Aorta (tissue), 5 donors: ENCODE measurements around the gene SNX10. TPM values are rescaled to one million over a fixed set of nuclear protein-coding genes. Genes with fewer than 3 reads are reported as not detected.

Source experiments
- ATAC-seq: fragments of 200-7000 bp; cut with Tn5 transposase; one replicate; pipeline ENCODE4 v1.9.1; 2022; ENCODE audit warnings: moderate library complexity; ENCODE audit not compliant: low FRiP score
- DNase-seq, 2 donors: peaks; one replicate each; pipeline ENCODE4 v3.0.0-alpha.2; 2020
- H3K27ac ChIP-seq, 2 donors: one replicate each; pipeline ENCODE4 v1.5.1; 2013; ENCODE audit warnings: low read length in 2 of 2, mild to moderate bottlenecking in 2 of 2, moderate library complexity in 2 of 2, control low read depth in 1 of 2, inconsistent platforms in 1 of 2, low read depth in 1 of 2
- H3K27me3 ChIP-seq, 2 donors: one replicate each; pipeline ENCODE4 v1.6.1; 2013; ENCODE audit warnings: control low read depth in 1 of 2, low read length in 1 of 2, mild to moderate bottlenecking in 1 of 2, moderate library complexity in 1 of 2; ENCODE audit not compliant: insufficient read depth in 2 of 2, control insufficient read depth in 1 of 2
- H3K36me3 ChIP-seq, 2 donors: one replicate each; pipeline ENCODE4 v1.6.1; 2013; ENCODE audit warnings: control low read depth in 1 of 2, low read length in 1 of 2, mild to moderate bottlenecking in 1 of 2; ENCODE audit not compliant: insufficient read depth in 2 of 2, control insufficient read depth in 1 of 2
- H3K4me1 ChIP-seq, 2 donors: one replicate each; pipeline ENCODE4 v1.6.1; 2013; ENCODE audit warnings: low read length in 2 of 2, control low read depth in 1 of 2, mild to moderate bottlenecking in 1 of 2, moderate library complexity in 1 of 2; ENCODE audit not compliant: insufficient read depth in 2 of 2, control insufficient read depth in 1 of 2
- H3K4me3 ChIP-seq, 2 donors: one replicate each; pipeline ENCODE4 v1.5.1; 2013; ENCODE audit warnings: low read length in 2 of 2, control low read depth in 1 of 2, mild to moderate bottlenecking in 1 of 2
- H3K9me3 ChIP-seq: one replicate; pipeline ENCODE4 v1.6.1; 2013; ENCODE audit warnings: mild to moderate bottlenecking, low read length; ENCODE audit not compliant: control insufficient read depth
- WGBS, 2 donors: extraction: QIAGEN DNeasy Blood & Tissue Kit; methylation state at CpG; one replicate each; pipeline ENCODE4 v1.1.7; 2013; 5-methylcytosine and 5-hydroxymethylcytosine counted together
- intact Hi-C, 2 donors: fragments of 100-400 bp; cut with DNase I; formaldehyde crosslinking; loops; one replicate each; pipeline versions ENCODE4 v1.14.2 to v1.15.0; 2022
- polyA plus RNA-seq, 2 donors: library from polyadenylated mRNA; stranded (reverse); fragments of 200-250 nt; gene quantifications; one replicate each; pipeline ENCODE4 v1.2.3, GENCODE V29; 2013
- total RNA-seq, 2 donors: library from RNA; stranded (reverse); fragmentation: NEBNext Ultra II Directional; extraction: Animal tissue kit (Norgen Biotek cat#: 25700); gene quantifications; one replicate each; pipeline ENCODE4 v1.2.1, GENCODE V29; 2021
- donor health status: healthy with polysubstance abuse.
- donor health status: Bipolar disorder and iron deficiency.
- donor health status: DM: no; HTN: no; CAD: no.
- donor health status: DM: no; HTN: no; CAD: no.
- donor health status: DM: yes; HTN: yes; CAD: no.

SNX10 gene
- total and polyA plus RNA-seq, 4 donors: 0.72 to 7.3 (median 5.0) TPM

GRCh38 chr7:26307226-26307625 lies 15.6 kb downstream of the SNX10 start:
- ATAC-seq: peak; percentile 60
- DNase-seq: peak in 1 of 2 donors; percentile 66
- WGBS, 2 donors: 82 to 83% methylated on average over 6 of the region's 6 CpGs
- Histone ChIP-seq H3K9me3 (no peaks in the 10 kb centered on the region), H3K27me3 (no peaks in the 10 kb centered on the region), H3K36me3 (no peaks in the 10 kb centered on the region), H3K4me1 (no peaks in the 10 kb centered on the region), H3K27ac (no peak overlapping the region), H3K4me3 (no peak overlapping the region)
- intact Hi-C loops: no loop called here

- DNase-seq: no peak
- no peaks in the 10 kb centered on the region for H3K9me3 ChIP-seq
- no peaks in the 10 kb centered on the region for H3K36me3 ChIP-seq
- no peak for ATAC-seq
- intact Hi-C loops: no loop called here
- no peaks in the 10 kb centered on the region for H3K4me1 ChIP-seq
- H3K27me3 ChIP-seq: no peaks in the 10 kb centered on the region
- H3K4me3 ChIP-seq: no peak overlapping the region
- no peak overlapping the region for H3K27ac ChIP-seq
- 95 to 100% methylated on average over 1 of the region's 1 CpG for WGBS, 2 donors
These were observed 16.1 kb downstream of the SNX10 start for GRCh38 chr7:26307791-26308190.

- ATAC-seq (no peak), DNase-seq (no peak)
- H3K36me3 ChIP-seq: no peaks in the 10 kb centered on the region
- no peaks in the 10 kb centered on the region for H3K4me1 ChIP-seq
- H3K4me3 ChIP-seq: no peak overlapping the region
- intact Hi-C loops: no loop called here
- H3K27ac ChIP-seq: no peak overlapping the region
- 93 to 99% methylated on average over 4 of the region's 4 CpGs for WGBS, 2 donors
- no peaks in the 10 kb centered on the region for H3K9me3 ChIP-seq
- H3K27me3 ChIP-seq: no peaks in the 10 kb centered on the region
These were observed 16.9 kb downstream of the SNX10 start for GRCh38 chr7:26308551-26308950.

GRCh38 chr7:26309089-26309488 lies 17.4 kb downstream of the SNX10 start:
- no peaks in the 10 kb centered on the region for H3K36me3 ChIP-seq
- H3K27ac ChIP-seq: no peak overlapping the region
- DNase-seq (no peak), ATAC-seq (no peak)
- H3K9me3 ChIP-seq: no peaks in the 10 kb centered on the region
- H3K4me1 ChIP-seq: no peaks in the 10 kb centered on the region
- no peak overlapping the region for H3K4me3 ChIP-seq
- intact Hi-C loops: no loop called here
- H3K27me3 ChIP-seq: no peaks in the 10 kb centered on the region
- 90 to 92% methylated on average over 5 of the region's 5 CpGs for WGBS, 2 donors

- Histone ChIP-seq H3K9me3 (no peaks in the 10 kb centered on the region), H3K4me1 (no peaks in the 10 kb centered on the region), H3K4me3 (no peak overlapping the region), H3K27me3 (no peaks in the 10 kb centered on the region), H3K27ac (no peak overlapping the region), H3K36me3 (no peaks in the 10 kb centered on the region)
- intact Hi-C loops: no loop called here
- WGBS, 2 donors: 58 to 65% methylated on average over 4 of the region's 4 CpGs
- DNase-seq: no peak
- no peak for ATAC-seq
These were observed 20.1 kb downstream of the SNX10 start for GRCh38 chr7:26311798-26312197.

- ATAC-seq (no peak), DNase-seq (no peak)
- WGBS, 2 donors: 90% methylated on average over 3 of the region's 3 CpGs
- Histone ChIP-seq H3K4me1 (no peaks in the 10 kb centered on the region), H3K27ac (no peak overlapping the region), H3K9me3 (no peaks in the 10 kb centered on the region), H3K27me3 (no peaks in the 10 kb centered on the region), H3K36me3 (no peaks in the 10 kb centered on the region), H3K4me3 (no peak overlapping the region)
- intact Hi-C loops: no loop called here
These were observed 25.5 kb downstream of the SNX10 start for GRCh38 chr7:26317211-26317610.

GRCh38 chr7:26318921-26319320 lies 27.3 kb downstream of the SNX10 start:
- no peak overlapping the region for H3K4me3 ChIP-seq
- no peak for DNase-seq
- H3K9me3 ChIP-seq: no peaks in the 10 kb centered on the region
- intact Hi-C loops: no loop called here
- H3K27ac ChIP-seq: no peak overlapping the region
- H3K27me3 ChIP-seq: no peaks in the 10 kb centered on the region
- no peak for ATAC-seq
- H3K4me1 ChIP-seq: no peaks in the 10 kb centered on the region
- H3K36me3 ChIP-seq: no peaks in the 10 kb centered on the region
- 70 to 72% methylated on average over 3 of the region's 3 CpGs for WGBS, 2 donors

- no peaks in the 10 kb centered on the region for H3K9me3 ChIP-seq
- ATAC-seq (no peak), DNase-seq (no peak)
- no peak overlapping the region for H3K27ac ChIP-seq
- no peak overlapping the region for H3K4me3 ChIP-seq
- H3K36me3 ChIP-seq: no peaks in the 10 kb centered on the region
- no peaks in the 10 kb centered on the region for H3K4me1 ChIP-seq
- H3K27me3 ChIP-seq: no peaks in the 10 kb centered on the region
- intact Hi-C loops: no loop called here
- 34% methylated on average over 3 of the region's 3 CpGs for WGBS, 2 donors
These were observed 28.0 kb downstream of the SNX10 start for GRCh38 chr7:26319636-26320035.

GRCh38 chr7:26320878-26321277 lies 29.2 kb downstream of the SNX10 start:
- no peak for ATAC-seq
- intact Hi-C loops: no loop called here
- H3K4me1 ChIP-seq: no peaks in the 10 kb centered on the region
- DNase-seq: no peak
- H3K4me3 ChIP-seq: no peak overlapping the region
- WGBS, 2 donors: 88 to 90% methylated on average over 4 of the region's 4 CpGs
- no peak overlapping the region for H3K27ac ChIP-seq
- H3K36me3 ChIP-seq: no peaks in the 10 kb centered on the region
- no peaks in the 10 kb centered on the region for H3K9me3 ChIP-seq
- no peaks in the 10 kb centered on the region for H3K27me3 ChIP-seq
